ENCODE results near the gene SEMA3A.

Gene SEMA3A

DNA sequence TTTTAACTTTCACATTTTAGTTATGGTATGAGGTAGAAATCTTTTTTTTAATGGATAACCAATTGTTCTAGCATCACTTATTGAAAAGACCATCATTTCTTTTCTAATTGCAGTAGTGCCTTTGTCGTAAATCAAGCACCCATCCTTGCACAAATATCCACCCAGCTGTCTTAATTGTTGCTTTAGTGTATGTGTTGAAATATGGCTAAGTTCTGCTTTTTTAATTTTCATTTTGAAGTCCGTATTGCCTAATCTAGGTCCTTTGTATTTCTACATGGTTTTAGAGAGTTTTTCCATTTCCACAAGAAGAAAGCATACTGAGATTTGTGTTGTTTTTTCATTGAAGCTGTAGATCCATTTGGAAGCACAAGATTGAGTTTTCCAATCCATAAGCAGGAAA lies 286.1 kb downstream of the SEMA3A start:
- Histone ChIP-seq H3K4me3 (replicated peaks; ENCODE audit: insufficient read depth, low read length) (no peak overlapping the region), H3K27ac (replicated peaks) (no peak overlapping the region), H3K27me3 (ENCODE audit: insufficient read depth, poor library complexity, severe bottlenecking) (no peaks in the 10 kb centered on the region)
- TF ChIP-seq SPI1 (IDR thresholded peaks at IDR 0.05; ENCODE audit: borderline replicate concordance, low read depth), result peak; percentile 44; the same call in 1 of the 2 replicates
- 0 out of 2 replicates have a peak, but pooled peaks have one; percentile 10 for TF ChIP-seq GABPA (IDR thresholded peaks at IDR 0.05; ENCODE audit: low read depth)
- TF ChIP-seq, protein P1, sequence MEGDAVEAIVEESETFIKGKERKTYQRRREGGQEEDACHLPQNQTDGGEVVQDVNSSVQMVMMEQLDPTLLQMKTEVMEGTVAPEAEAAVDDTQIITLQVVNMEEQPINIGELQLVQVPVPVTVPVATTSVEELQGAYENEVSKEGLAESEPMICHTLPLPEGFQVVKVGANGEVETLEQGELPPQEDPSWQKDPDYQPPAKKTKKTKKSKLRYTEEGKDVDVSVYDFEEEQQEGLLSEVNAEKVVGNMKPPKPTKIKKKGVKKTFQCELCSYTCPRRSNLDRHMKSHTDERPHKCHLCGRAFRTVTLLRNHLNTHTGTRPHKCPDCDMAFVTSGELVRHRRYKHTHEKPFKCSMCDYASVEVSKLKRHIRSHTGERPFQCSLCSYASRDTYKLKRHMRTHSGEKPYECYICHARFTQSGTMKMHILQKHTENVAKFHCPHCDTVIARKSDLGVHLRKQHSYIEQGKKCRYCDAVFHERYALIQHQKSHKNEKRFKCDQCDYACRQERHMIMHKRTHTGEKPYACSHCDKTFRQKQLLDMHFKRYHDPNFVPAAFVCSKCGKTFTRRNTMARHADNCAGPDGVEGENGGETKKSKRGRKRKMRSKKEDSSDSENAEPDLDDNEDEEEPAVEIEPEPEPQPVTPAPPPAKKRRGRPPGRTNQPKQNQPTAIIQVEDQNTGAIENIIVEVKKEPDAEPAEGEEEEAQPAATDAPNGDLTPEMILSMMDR (IDR thresholded peaks at IDR 0.05; ENCODE audit: insufficient read depth, low read length), result no peak
- peak; percentile 28 to 42 for DNase-seq (ENCODE audit: low read depth in 1 of 2, low spot score in 1 of 2)
